A549 (cell line): ENCODE data around the gene EFEMP2. TPM values are rescaled to one million over a fixed set of nuclear protein-coding genes. Genes with fewer than 3 reads are reported as not detected.
"Not testable (repeated sequence)": the region's sequence is repeated elsewhere in the genome, so short reads cannot be mapped to it uniquely, and the experiment has no call there.

ENCODE experiments used
- ATAC-seq, 2 experiments: fragments of 200-7000 bp in 1 of 2; fragments of >200 bp in 1 of 2; cut with Nextera tagmentation in 1 of 2; cut with Tn5 transposase in 1 of 2; 3 replicates each; pipeline versions ENCODE4 v1.8.0 to v1.9.1; 2018 to 2020; ENCODE audit warnings: mild to moderate bottlenecking in 1 of 2, moderate library complexity in 1 of 2
- CTCF ChIA-PET: fragments of 300-600 bp; sonication (Branson Sonifier 250); formaldehyde crosslinking; extraction: SDS; loops from one replicate; lab custom pipeline; 2021; ENCODE audit warnings: antibody characterized with exemption, inconsistent platforms; lab: Yijun Ruan, JAX
- POLR2A ChIA-PET: fragments of 350-600 bp; formaldehyde crosslinking; extraction: SDS; loops from one replicate; lab custom pipeline; 2021; ENCODE audit warnings: antibody characterized with exemption, inconsistent platforms; lab: Yijun Ruan, JAX
- DNase-seq, 2 experiments: peaks; one replicate each; pipeline versions ENCODE4 v3.0.0 to v3.0.0-alpha.2; 2011 to 2016; ENCODE audit warnings: low read depth in 1 of 2, low spot score in 1 of 2
- FAIRE-seq: peaks from 2 replicates; lab custom pipeline; 2011; peaks lifted over from hg19 to GRCh38; lab: Jason Lieb, UNC
- H3K27ac ChIP-seq, 2 experiments: fragments of >200 bp; sonication (Bioruptor Twin); formaldehyde crosslinking; 3 replicates each; pipeline ENCODE4 v1.5.1; 2016 to 2017
- H3K4me1 ChIP-seq: fragments of >200 bp; sonication (Bioruptor Twin); formaldehyde crosslinking; 3 replicates; pipeline ENCODE4 v1.6.1; 2016
- H3K4me2 ChIP-seq: fragments of >200 bp; sonication (Bioruptor Twin); formaldehyde crosslinking; 3 replicates; pipeline ENCODE4 v1.6.1; 2016
- H3K4me3 ChIP-seq: fragments of >200 bp; sonication (Bioruptor Twin); formaldehyde crosslinking; 3 replicates; pipeline ENCODE4 v1.5.1; 2016
- H3K9me3 ChIP-seq: fragments of >200 bp; sonication (Bioruptor Twin); formaldehyde crosslinking; 3 replicates; pipeline ENCODE4 v1.6.1; 2016
- CEBPB ChIP-seq, 2 experiments: fragments of >200 bp in 1 of 2; sonication (Bioruptor Twin) in 1 of 2; formaldehyde crosslinking in 1 of 2; IDR thresholded peaks; 2 replicates each; pipeline ENCODE4 v1.6.1; 2012 to 2016
- FOSB ChIP-seq: fragments of 250-450 bp; sonication (Bioruptor Pico); IDR thresholded peaks from 2 replicates; pipeline ENCODE4 v1.5.0; 2020; ENCODE audit warnings: mild to moderate bottlenecking, moderate library complexity
- HMGXB4 ChIP-seq: fragments of 250-450 bp; sonication (Bioruptor Pico); IDR thresholded peaks from 2 replicates; pipeline ENCODE4 v1.5.0; 2021; ENCODE audit warnings: mild to moderate bottlenecking, moderate library complexity, borderline replicate concordance
- HOXA7 ChIP-seq: fragments of 250-450 bp; sonication (Bioruptor Pico); IDR thresholded peaks from 2 replicates; pipeline ENCODE4 v1.5.0; 2020; ENCODE audit warnings: mild to moderate bottlenecking, moderate library complexity
- MAFK ChIP-seq: fragments of 450-650 bp; IDR thresholded peaks from 2 replicates; pipeline ENCODE4 v1.6.1; 2014; ENCODE audit not compliant: partially characterized antibody
- NFE2L2 ChIP-seq: fragments of 150-350 bp; conservative IDR thresholded peaks from 2 replicates; pipeline ENCODE4 v1.6.1; 2014; ENCODE audit warnings: low read length
- PBX3 ChIP-seq: IDR thresholded peaks from 2 replicates; pipeline ENCODE4 v1.6.1; 2012
- POLR2AphosphoS2 ChIP-seq: conservative IDR thresholded peaks from 2 replicates; pipeline ENCODE4 v1.6.1; 2012; ENCODE audit warnings: low read length, improper control_type of control experiment, inconsistent platforms
- TFCP2L1 ChIP-seq: fragments of 250-450 bp; sonication (Bioruptor Pico); IDR thresholded peaks from 2 replicates; pipeline ENCODE4 v1.5.0; 2021; ENCODE audit warnings: mild to moderate bottlenecking
- TP53 ChIP-seq: fragments of 250-450 bp; sonication (Bioruptor Pico); IDR thresholded peaks from 2 replicates; pipeline ENCODE4 v1.5.0; 2021; ENCODE audit warnings: mild to moderate bottlenecking, moderate library complexity
- WGBS: methylation state at CpG from one replicate; pipeline ENCODE4 v1.1.6; 2017; ENCODE audit errors: missing lambda C conversion rate; 5-methylcytosine and 5-hydroxymethylcytosine counted together
- polyA plus RNA-seq, 4 experiments: library from polyadenylated mRNA; depleted of rRNA in 3 of 4; stranded (reverse); fragments of >200 nt; fragmentation: RNase III in 1 of 4; extraction: RNeasy Plus Mini Kit Qiagen cat#74134 plus additional on column Dnase treatment in 1 of 4; gene quantifications; 2 replicates in 3 of 4; 3 replicates in 1 of 4; pipeline ENCODE4 v1.2.3, GENCODE V29; 2011 to 2017

Gene EFEMP2
- polyA plus RNA-seq, 2 of the 4 experiments (the other 2 are of a cell fraction) = 1.3 to 1.4 TPM

GRCh38 chr11:65894034-65894591, 21.5 kb upstream of the EFEMP2 start:
- TF ChIP-seq POLR2AphosphoS2 = peak; percentile 88
- TF ChIP-seq FOSB (CRISPR knock-in tag) = peak; percentile 87
- TF ChIP-seq CEBPB (IDR thresholded peaks at IDR 0.05) = no peak
- TF ChIP-seq TP53 (CRISPR knock-in tag) = peak; percentile 88
- peak; percentile 86; the same call in 1 of the 2 replicates for TF ChIP-seq HOXA7 (CRISPR knock-in tag)
- TF ChIP-seq TFCP2L1 (CRISPR knock-in tag) = peak; percentile 91; the same call in 1 of the 2 replicates
- no peak for TF ChIP-seq NFE2L2
- peak; percentile 65; the same call in 1 of the 2 replicates for TF ChIP-seq HMGXB4 (CRISPR knock-in tag)
- ChIA-PET CTCF (interaction anchor here (0.7 to 20.5 kb wide), 6 partner anchors 10 to 183 kb away, joined by 3 to 618 read pairs (median 6); partner anchors contain the start of genes C11orf68, DRAP1, FOSL1 and KAT5), POLR2A (interaction anchor here (0.5 to 1.2 kb wide), 2 partner anchors 22 to 47 kb away, joined by 3 read pairs; no protein-coding TSS in a partner anchor)
- FAIRE-seq (no peak), ATAC-seq (no peak), DNase-seq (no peak)
- Histone ChIP-seq H3K4me2 (no peak overlapping the region), H3K4me3 (no peak overlapping the region), H3K4me1 (peaks cover 65% of the 10 kb centered on the region), H3K9me3 (no peaks in the 10 kb centered on the region), H3K27ac (peak overlapping the region in 1 of 2 experiments; percentile 50; a peak in 2 of 6 replicates)
- 93% methylated on average over 16 of the region's 16 CpGs for WGBS

- Histone ChIP-seq H3K9me3 (no peaks in the 10 kb centered on the region), H3K4me1 (peaks cover 60% of the 10 kb centered on the region), H3K4me3 (no peak overlapping the region), H3K4me2 (peak overlapping the region; percentile 97; the same call in 2 of the 3 replicates), H3K27ac (peak overlapping the region in 1 of 2 experiments; percentile 96; a peak in 2 of 6 replicates)
- ChIA-PET CTCF (interaction anchor here (0.7 to 20.5 kb wide), 8 partner anchors 8 to 176 kb away, joined by 3 to 618 read pairs (median 9); partner anchors contain the start of genes C11orf68, DRAP1 and FOSL1), POLR2A (interaction anchor here (3.0 to 3.2 kb wide), 2 partner anchors 9 to 23 kb away, joined by 15 to 38 read pairs; partner anchors contain the start of gene FOSL1)
- TF ChIP-seq POLR2AphosphoS2 = peak; percentile 47
- TF ChIP-seq MAFK = no peak
- ATAC-seq (no peak), DNase-seq (no peak), FAIRE-seq (no peak)
- 84% methylated on average over 10 of the region's 10 CpGs for WGBS
Observed at GRCh38 chr11:65892661-65893317, 20.2 kb upstream of the EFEMP2 start.

- ATAC-seq, FAIRE-seq, H3K4me3 ChIP-seq, DNase-seq, H3K9me3 ChIP-seq: not testable (repeated sequence)
- H3K27ac ChIP-seq = peak overlapping the region in 1 of 2 experiments; percentile 96; a peak in 3 of 6 replicates
- H3K4me2 ChIP-seq = peak overlapping the region; percentile 97
- H3K4me1 ChIP-seq = peaks cover 58% of the 10 kb centered on the region
- WGBS = 72% methylated on average over 5 of the region's 5 CpGs
- ChIA-PET CTCF (interaction anchor here (0.7 to 20.5 kb wide), 10 partner anchors 8 to 180 kb away, joined by 3 to 618 read pairs (median 9); partner anchors contain the start of genes C11orf68, DRAP1, FOSL1 and KAT5), POLR2A (interaction anchor here (0.9 to 4.3 kb wide), 4 partner anchors 9 to 26 kb away, joined by 3 to 38 read pairs (median 14); partner anchors contain the start of gene FOSL1)
- TF ChIP-seq POLR2AphosphoS2 = peak; percentile 72
- 0 out of 2 replicates have a peak, but pooled peaks have one; percentile 44 for TF ChIP-seq PBX3
Observed at GRCh38 chr11:65892137-65892540, 19.5 kb upstream of the EFEMP2 start.
